NCI-H146 (cell line): ENCODE results near the gene RPL35.
A peak's percentile ranks its signal among the peaks of the same experiment; 100 is the strongest.

ENCODE experiments used
- DNase-seq: peaks from one replicate; lab custom pipeline; 2025; lab: John Stamatoyannopoulos, UW

The RPL35 gene

DNA sequence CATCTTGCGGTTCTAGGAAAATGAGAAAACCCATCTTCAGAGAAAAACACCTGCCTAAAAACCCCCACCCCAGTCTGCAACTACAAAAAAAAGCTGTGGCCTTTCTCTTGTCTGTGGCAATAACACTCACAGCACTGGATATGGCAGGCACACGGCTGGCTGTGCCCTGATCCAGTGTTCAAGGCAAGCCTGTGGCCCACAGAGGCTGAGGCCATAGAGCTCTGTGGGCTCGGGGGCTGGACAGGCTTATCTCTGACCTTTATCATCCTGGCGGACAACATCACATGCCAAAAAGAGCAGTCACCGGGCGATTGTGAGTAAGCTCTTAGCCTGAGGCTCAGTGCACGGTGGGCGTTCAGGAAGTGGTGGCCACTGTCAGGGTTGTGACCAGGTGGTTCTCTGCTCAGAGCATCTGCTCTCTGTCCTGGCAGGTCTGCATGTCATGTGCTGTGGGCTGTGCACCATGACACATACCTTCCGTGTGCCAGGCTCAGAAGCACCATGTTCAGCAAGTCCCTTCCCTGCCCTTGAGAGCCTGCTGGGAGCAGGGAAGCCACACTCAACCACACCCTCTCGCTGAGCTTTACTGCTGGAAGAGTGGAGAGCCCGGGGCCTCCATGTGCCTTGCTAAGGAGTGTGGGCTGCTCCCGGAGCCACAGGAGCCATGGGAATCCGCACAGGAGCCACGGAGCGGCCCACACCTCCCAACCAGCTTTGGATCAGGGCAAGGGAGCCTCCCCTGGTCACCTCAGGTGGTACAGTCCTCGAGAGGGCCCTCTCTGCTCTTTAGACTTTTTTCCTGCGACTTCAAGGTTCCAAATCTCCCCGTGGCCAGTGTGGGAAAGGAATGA lies 43.1 kb downstream of the RPL35 start:
- DNase-seq, result peak; percentile 60

DNA sequence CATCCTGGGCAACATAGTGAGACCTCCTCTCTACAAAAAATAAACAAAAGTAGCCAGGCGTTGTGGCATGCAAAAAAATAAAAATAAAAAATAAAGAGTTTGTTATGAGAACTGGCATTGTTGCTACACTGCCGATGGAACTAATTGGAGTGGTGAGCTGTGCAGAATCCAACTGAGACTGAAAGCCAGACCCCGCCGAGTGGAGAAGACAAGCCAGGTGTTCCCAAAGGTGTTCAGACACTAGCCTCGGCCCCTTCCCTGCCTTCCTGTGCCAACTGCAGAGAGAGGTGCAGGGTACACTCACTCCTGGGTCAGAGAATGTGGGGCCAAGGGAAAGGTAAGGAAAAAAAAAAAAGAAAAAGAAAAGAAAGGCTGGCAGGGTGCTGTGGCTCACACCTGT lies 46.2 kb downstream of the RPL35 start:
- DNase-seq, result no peak

DNA sequence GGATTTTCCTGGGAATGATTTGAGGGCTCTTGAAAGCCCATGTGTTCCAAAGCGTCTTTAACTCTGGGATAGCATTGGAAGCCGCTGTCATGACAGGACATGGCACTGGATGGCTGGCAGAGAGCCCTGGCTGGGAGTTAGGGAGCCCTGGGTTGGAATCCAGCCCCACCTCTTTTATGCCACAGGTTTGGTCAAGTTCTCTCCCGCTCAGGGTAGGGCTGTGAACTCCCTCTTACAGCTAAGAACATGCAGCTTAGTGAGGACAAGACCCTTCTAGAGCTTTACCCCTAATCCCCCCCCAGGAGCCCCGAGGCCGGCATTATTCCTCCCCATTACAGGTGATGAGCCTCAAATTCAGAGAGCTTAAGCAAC lies 47.6 kb downstream of the RPL35 start:
- no peak for DNase-seq

DNA sequence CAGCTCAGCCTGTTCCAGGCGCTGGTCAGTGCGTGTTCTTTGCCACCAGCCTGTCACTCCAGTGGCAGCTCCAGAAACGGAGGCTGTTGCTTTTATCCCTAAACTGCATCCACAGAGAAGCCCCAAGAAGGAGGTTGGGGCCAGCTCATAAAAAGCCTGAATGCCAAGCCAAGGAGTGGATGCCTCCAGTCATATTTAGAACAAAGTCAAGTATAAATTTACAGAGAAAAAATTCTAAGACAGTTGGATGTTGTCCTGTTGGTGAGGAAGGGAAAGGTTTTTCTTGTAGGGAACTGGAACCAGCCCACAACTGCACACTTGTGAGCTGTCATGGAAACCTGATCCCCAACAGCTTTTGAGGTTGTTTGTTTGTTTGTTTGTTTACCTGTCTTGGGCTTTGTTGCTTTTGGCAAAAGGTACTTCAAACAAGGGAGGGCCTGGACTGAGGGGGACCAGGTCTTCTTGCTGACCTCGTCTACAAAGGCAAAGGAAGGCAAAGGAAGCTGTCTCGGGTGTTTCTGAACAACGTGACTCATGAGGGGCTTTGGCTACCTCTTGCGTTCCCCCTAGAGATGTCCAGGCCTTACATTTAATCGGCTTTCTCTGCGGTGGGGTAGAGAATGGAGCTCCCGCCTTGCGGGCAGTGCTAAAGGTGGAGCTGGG lies 48.1 kb downstream of the RPL35 start:
- no peak for DNase-seq

DNA sequence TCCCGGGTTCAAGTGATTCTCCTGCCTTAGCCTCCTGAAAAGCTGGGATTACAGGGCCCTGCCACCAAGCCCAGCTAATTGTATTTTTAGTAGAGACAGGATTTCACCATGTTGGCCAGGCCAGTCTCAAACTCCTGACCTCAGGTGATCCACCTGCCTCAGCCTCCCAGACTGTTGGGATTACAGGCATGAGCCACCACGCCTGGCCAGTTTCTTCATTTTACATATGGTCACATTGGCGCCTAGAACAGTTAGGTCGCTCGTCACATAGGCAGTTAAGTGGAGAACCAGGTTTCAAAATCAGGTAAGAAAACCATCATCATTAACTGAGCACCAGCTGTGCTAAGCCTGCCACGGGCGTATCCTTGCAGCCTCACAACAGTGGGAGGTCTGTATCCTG lies 48.7 kb downstream of the RPL35 start:
- no peak for DNase-seq

DNA sequence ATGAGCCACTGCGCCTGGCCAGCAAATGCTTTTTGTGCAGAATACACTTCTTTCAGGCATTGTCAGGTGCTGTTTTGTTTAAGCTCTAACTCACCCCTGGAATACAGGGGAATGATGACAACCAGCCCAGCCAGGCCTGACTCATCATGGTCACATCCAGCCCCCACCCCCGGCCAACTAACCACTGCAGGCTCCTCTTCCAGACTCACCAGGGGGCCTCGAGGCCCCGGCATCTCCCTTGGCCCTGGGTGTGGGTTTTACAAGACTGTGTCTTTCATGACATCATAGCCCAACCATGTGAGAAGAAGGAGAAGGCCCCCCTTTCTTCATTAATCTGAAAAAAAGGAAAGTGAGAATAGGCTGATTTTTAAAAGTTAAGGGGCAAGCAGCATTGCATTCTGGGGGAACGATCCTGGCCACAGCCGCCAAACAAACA lies 49.3 kb downstream of the RPL35 start:
- DNase-seq, result no peak

DNA sequence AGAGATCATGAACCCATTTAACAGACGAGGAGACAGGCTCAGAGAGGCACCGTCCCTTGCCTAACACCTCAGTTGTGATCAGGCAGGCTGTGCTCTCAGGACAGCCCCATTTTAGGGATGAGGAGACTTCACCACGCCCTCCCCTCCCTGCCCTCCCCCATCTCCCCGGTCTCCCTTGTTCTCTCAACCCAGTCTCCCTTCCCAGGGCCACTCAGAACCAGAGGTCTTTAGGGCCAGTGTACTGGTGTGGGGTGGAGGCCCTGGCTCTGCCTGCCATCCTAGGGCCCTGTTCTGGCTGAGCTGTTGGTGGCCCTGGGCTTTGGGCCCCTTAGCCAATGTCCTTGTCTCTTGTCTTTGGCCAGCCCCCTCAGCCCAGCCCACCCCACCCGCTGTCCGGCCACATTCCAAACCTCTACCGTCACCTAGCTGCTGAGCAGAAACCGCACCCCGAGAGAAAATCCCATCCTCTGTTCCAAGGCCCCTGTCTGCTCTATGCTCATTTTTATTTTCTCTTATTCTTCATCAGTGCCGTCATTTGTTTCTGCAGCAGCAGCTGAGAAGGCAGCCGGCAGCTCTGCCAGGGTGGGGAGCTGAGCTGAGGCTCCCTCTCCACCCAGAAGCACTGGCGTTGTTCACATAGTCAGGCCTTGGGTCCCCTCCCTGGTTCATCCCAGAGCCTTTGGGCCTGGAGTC lies 50.9 kb downstream of the RPL35 start:
- DNase-seq, result no peak

DNA sequence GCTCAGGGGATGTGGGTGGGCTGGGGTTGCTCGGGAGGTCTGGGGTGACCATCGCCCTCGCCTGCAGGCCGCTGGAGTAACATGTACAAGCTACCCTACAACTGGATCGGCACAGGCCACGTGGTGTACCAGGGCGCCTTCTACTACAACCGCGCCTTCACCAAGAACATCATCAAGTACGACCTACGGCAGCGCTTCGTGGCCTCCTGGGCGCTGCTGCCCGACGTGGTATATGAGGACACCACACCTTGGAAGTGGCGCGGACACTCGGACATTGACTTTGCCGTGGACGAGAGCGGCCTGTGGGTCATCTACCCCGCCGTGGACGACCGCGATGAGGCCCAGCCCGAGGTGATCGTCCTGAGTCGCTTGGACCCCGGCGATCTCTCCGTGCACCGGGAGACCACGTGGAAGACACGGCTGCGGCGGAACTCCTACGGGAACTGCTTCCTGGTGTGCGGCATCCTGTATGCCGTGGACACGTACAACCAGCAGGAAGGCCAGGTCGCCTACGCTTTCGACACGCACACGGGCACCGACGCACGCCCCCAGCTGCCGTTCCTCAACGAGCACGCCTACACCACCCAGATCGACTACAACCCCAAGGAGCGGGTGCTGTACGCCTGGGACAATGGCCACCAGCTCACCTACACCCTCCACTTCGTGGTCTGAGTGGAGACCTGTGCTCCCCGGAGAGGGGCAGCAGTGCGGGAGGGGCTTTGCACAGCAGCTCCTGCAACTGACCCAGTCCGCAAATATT lies 51.8 kb downstream of the RPL35 start:
- no peak for DNase-seq

DNA sequence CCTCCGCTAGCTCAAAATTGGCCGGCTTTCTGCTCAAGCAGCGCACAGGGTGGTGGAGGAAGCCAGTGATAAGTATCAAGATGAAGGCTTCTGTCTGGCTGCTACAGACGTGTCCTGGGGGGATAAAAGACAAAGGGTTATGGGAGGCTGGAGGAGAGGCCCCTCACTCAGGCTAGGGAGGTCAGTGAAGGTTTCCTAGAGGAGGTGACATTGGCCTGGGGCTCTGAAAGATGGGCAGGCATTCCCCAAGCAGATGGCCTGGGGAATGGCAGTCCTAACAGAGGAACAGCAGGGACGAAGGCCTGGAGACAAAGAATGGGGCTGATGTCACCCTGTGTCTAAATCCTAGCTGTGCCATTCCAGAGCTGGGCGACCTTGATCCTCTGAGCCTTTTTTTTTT lies 52.5 kb downstream of the RPL35 start:
- DNase-seq, result no peak

DNA sequence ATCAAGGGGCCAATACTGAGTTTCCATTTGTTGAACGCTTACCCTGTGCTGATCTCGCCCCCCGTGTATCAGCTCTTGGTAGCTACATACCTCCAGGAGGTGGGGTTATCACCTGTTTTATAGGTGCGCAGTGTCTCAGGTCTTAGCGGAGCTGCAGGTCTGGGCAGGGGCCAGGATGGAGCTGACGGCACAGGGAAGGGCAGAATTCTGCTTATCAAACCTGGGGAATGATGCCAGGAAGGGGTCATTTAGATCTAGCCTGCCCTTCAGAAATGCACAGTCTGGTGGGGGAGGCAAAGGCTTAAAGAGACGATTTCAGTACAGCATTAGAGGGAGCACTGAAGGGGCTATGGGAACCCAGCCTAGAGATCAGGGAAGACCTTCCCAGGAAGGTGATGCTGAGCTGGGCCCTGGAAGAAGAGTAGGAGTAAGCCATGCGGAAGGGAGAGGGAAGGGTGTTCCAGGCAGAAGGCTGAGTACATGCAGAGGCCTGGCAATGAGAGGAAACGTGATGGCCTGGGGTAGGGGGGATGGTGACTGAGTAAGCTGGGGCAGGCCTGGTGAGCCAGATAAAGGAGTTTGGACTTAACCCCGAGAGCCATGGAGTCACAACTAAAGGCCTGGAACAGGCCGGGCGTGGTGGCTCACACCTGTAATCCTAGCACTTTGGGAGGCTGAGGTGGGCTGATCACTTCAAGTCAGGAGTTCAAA lies 53.4 kb downstream of the RPL35 start:
- no peak for DNase-seq
